Measurements from ENCODE around the gene CHI3L1.

Gene CHI3L1

DNA sequence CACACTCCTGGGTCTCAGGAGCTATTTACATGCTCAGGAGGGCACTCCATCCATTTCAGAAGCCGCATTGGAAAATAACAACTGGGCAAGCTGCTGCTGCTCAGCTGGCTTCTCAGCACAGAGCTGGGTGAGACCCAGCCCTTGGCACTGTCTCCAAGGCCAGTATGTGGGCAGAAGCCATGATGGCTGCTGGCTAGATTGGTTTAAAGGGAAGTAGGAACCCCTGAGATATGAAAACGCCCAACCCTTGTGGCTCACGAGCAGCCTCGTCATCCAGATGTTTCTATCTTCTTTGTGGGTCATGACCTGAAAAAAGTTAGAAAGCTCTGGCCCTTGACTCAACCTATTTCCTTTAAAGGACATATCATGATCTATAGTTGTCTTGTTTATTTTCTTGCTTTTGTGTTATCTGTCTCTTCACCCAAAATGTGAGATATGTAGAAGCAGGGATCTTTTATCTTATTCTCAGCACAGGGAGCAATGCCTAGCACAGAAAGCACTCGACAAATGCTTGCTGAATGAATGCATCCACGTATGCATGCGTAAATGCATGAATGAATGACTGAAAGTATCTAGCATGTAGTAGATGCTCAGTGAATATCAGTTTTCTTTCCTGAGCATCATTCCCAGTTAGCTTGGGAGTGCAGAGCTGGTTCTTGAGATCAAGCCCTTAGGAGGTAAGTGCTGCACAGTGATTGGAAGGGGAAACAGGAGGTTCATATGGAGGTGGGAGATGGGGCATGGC, 22.4 kb downstream of the CHI3L1 start:
- Histone ChIP-seq H3K4me1 (ENCODE audit: insufficient read depth, low read length) (no peaks in the 10 kb centered on the region), H3K36me3 (ENCODE audit: insufficient read depth, low read length) (no peaks in the 10 kb centered on the region), H3K9me3 (ENCODE audit: control insufficient read depth, insufficient read depth, low read length) (no peaks in the 10 kb centered on the region), H3K9ac (ENCODE audit: low read depth, low read length) (no peak overlapping the region)

DNA sequence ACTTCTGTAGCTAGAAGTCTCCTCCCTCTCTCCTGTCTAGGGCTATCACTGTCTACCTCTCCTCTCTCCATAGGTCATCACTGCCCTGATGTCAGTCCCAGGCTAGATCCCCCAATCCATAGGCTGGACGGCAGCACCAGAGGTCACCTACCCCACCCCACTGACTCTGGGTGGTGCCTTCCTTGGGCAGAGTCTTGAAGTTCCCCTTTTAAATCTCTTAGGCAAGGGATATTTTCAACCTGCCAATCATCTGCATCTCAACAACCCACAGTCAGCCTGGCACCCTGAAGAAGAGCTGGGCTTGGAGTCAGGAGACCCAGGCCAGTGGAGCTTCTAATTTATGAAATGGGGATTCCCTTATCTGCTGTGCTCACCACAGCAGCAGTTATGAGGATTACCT, 24.1 kb downstream of the CHI3L1 start:
- H3K9me3 ChIP-seq (ENCODE audit: control insufficient read depth, insufficient read depth, low read length) = peaks cover 2% of the 10 kb centered on the region; the same call in 1 of the 2 replicates
- H3K36me3 ChIP-seq (ENCODE audit: insufficient read depth, low read length) = no peaks in the 10 kb centered on the region
- H3K9ac ChIP-seq (ENCODE audit: low read depth, low read length) = no peak overlapping the region
- no peaks in the 10 kb centered on the region for H3K4me1 ChIP-seq (ENCODE audit: insufficient read depth, low read length)

- no peak overlapping the region for H3K9ac ChIP-seq (ENCODE audit: low read depth, low read length)
- no peaks in the 10 kb centered on the region for H3K36me3 ChIP-seq (ENCODE audit: insufficient read depth, low read length)
- peaks cover 2% of the 10 kb centered on the region; the same call in 1 of the 2 replicates for H3K9me3 ChIP-seq (ENCODE audit: control insufficient read depth, insufficient read depth, low read length)
- H3K4me1 ChIP-seq (ENCODE audit: insufficient read depth, low read length) = no peaks in the 10 kb centered on the region
Measured at GRCh38 chr1:203161703-203162102, 24.8 kb downstream of the CHI3L1 start.

- H3K4me1 ChIP-seq (ENCODE audit: insufficient read depth, low read length) = no peaks in the 10 kb centered on the region
- no peak overlapping the region for H3K9ac ChIP-seq (ENCODE audit: low read depth, low read length)
- H3K36me3 ChIP-seq (ENCODE audit: insufficient read depth, low read length) = no peaks in the 10 kb centered on the region
- peaks cover 2% of the 10 kb centered on the region; the same call in 1 of the 2 replicates for H3K9me3 ChIP-seq (ENCODE audit: control insufficient read depth, insufficient read depth, low read length)
Measured at GRCh38 chr1:203161175-203161574, 25.3 kb downstream of the CHI3L1 start.

DNA sequence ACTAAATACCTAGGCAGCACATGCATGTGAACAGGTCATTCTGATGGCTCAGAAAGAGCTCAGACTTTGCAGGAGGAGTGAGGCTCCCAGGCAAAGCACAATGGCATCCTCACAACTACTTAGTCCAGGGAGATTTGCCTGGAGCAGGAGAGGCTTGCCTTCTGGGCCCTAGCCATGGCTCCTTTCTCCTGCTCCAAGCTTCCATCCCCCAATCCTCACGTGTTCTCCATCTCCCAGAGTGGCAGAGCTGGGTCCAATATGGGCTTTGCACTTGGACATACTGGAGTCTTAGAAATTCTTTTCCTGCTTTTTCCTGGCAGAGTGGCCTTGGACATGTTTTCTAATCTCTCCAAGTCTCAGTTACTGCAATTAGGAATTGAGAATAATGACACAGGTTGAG, 26.7 kb downstream of the CHI3L1 start:
- H3K9me3 ChIP-seq (ENCODE audit: control insufficient read depth, insufficient read depth, low read length) = peaks cover 2% of the 10 kb centered on the region; the same call in 1 of the 2 replicates
- no peaks in the 10 kb centered on the region for H3K36me3 ChIP-seq (ENCODE audit: insufficient read depth, low read length)
- H3K9ac ChIP-seq (ENCODE audit: low read depth, low read length) = no peak overlapping the region
- no peaks in the 10 kb centered on the region; the same call in 1 of the 2 replicates for H3K4me1 ChIP-seq (ENCODE audit: insufficient read depth, low read length)

GRCh38 chr1:203158960-203159665, 27.4 kb downstream of the CHI3L1 start:
- Histone ChIP-seq H3K4me1 (ENCODE audit: insufficient read depth, low read length) (peaks cover 7% of the 10 kb centered on the region), H3K9ac (ENCODE audit: low read depth, low read length) (no peak overlapping the region), H3K9me3 (ENCODE audit: control insufficient read depth, insufficient read depth, low read length) (peaks cover 2% of the 10 kb centered on the region; the same call in 1 of the 2 replicates), H3K36me3 (ENCODE audit: insufficient read depth, low read length) (no peaks in the 10 kb centered on the region)

DNA sequence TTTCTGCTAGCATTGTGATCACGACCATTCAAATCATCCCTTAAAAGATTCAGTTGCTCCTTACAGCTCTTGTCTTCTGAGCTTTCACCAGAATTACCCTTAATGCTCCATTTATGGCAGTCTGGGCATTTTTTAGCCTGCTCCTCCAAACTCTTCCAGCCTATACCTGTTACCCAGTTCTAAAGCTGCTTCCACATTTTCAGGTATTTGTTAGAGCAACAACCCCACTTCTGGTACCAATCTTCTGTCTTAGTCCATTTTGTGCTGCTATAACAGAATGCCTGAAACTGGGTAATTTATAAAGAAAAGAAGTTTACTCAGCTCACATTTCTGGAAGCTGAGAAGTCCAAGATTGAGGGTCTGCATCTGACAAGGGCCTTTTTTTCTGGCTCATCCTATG, 28.1 kb downstream of the CHI3L1 start:
- H3K9me3 ChIP-seq (ENCODE audit: control insufficient read depth, insufficient read depth, low read length) = peaks cover 2% of the 10 kb centered on the region; the same call in 1 of the 2 replicates
- H3K4me1 ChIP-seq (ENCODE audit: insufficient read depth, low read length) = peaks cover 14% of the 10 kb centered on the region
- H3K9ac ChIP-seq (ENCODE audit: low read depth, low read length) = no peak overlapping the region
- no peaks in the 10 kb centered on the region for H3K36me3 ChIP-seq (ENCODE audit: insufficient read depth, low read length)

DNA sequence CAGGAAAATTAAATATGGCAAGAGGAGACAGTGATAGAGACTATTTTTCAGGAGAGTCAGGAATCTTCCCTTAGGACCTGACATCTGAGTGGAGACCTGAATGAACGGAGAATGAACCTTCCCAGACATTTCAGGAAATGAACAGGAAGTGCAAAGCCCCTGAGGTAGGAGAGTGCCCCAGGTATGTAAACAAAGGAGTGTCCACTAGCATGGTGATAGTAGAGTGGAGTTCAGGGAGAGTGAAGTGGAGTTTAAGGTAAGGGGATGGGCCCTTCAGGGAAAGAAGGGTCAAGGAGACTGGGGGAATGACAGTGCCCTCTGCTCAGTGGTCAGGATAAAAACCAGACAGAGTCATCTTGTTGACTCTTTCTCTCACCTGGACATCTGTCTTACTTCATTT, 30.2 kb downstream of the CHI3L1 start:
- H3K36me3 ChIP-seq (ENCODE audit: insufficient read depth, low read length) = no peaks in the 10 kb centered on the region
- H3K9ac ChIP-seq (ENCODE audit: low read depth, low read length) = no peak overlapping the region
- peaks cover 2% of the 10 kb centered on the region; the same call in 1 of the 2 replicates for H3K9me3 ChIP-seq (ENCODE audit: control insufficient read depth, insufficient read depth, low read length)
- peaks cover 35% of the 10 kb centered on the region for H3K4me1 ChIP-seq (ENCODE audit: insufficient read depth, low read length)

DNA sequence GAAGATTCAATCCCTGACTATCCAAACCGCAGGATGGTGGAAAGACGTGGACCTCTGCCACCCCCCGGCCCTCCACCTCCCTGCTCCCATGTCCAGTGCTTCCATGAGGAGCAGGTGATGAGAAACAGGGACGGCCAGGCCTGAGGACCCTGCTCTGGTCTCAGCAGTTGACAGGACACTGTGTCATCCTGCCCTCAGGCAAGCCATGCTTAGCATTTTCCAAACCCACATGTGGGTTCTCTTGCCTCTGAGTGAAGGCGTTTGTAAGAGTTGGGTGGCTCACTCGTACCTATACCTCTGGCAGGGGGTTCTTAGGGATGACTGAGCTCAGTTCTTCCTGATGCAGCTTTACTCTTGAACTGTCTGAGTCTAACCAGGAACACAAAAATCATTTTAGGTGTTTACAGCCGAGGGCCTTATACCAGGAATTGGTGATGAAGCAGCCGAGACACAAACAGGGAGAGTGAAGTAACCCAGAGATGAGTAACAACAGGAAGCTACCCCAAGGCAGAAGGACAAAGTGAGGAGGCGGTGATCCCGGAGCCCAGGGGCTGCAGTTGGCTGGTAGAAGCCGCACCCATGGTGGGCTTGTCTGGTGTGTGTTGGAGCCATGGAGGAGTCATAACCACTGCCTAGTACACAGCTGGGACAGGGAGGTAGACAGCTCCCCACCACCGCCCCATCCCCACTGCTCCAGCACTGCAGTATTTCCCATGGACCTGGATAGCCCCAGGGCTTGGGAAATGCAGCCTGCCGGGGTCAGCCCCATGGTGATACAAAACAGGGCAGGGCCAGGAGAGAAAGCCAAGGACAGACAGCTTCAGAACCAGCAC, 32.3 kb downstream of the CHI3L1 start:
- Histone ChIP-seq H3K9ac (ENCODE audit: low read depth, low read length) (no peak overlapping the region), H3K4me1 (ENCODE audit: insufficient read depth, low read length) (peaks cover 52% of the 10 kb centered on the region), H3K36me3 (ENCODE audit: insufficient read depth, low read length) (no peaks in the 10 kb centered on the region), H3K9me3 (ENCODE audit: control insufficient read depth, insufficient read depth, low read length) (peaks cover 2% of the 10 kb centered on the region; the same call in 1 of the 2 replicates)

DNA sequence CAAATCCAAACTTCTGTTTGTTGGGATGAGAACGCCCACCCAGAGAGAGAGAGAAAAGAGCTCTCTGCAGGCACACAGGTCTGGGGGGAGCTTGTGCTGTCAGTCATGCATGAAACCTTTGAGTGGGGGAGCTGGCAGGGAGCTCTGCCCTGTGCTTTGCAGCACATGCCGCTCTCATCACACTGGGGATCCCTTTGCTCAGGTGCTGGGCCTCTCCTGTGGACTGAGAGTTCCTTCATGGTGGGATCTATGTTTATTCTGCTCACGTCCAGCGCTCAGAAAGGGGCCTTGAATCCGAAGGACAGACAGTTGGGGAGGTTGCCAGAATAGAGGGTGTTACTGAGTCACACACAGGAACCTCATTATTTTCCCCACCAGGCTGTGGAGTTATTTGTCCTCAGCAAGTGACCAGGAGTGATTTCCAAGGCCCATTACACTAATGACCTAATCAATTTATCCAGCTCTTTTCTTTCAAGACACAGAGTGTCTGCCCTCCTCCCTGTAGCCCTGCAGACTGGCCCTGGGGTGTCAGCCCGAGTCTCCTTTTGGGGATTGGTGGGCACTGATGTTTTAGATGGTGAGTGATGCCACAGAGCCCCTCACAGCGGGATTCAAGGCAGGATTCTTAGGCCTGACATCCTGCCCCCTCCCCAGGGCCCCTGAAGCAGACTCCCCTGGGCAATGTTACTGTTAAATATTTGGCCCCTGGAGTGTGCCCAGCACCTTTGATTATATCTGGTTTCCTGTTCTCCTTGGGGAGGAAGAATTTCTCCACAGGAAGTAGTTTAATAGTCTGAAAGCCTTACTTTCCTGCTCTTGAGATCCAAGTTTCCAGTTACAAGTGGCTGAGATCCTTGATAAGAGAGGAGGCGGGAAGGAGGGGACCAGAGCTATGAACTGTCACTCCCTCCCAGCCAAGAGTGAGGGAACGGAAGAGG, 33.2 kb downstream of the CHI3L1 start:
- Histone ChIP-seq H3K36me3 (ENCODE audit: insufficient read depth, low read length) (no peaks in the 10 kb centered on the region), H3K9me3 (ENCODE audit: control insufficient read depth, insufficient read depth, low read length) (peaks cover 2% of the 10 kb centered on the region; the same call in 1 of the 2 replicates), H3K4me1 (ENCODE audit: insufficient read depth, low read length) (peaks cover 57% of the 10 kb centered on the region), H3K9ac (ENCODE audit: low read depth, low read length) (0 out of 2 replicates have a peak overlapping the region, but pooled peaks have one; percentile 2)

DNA sequence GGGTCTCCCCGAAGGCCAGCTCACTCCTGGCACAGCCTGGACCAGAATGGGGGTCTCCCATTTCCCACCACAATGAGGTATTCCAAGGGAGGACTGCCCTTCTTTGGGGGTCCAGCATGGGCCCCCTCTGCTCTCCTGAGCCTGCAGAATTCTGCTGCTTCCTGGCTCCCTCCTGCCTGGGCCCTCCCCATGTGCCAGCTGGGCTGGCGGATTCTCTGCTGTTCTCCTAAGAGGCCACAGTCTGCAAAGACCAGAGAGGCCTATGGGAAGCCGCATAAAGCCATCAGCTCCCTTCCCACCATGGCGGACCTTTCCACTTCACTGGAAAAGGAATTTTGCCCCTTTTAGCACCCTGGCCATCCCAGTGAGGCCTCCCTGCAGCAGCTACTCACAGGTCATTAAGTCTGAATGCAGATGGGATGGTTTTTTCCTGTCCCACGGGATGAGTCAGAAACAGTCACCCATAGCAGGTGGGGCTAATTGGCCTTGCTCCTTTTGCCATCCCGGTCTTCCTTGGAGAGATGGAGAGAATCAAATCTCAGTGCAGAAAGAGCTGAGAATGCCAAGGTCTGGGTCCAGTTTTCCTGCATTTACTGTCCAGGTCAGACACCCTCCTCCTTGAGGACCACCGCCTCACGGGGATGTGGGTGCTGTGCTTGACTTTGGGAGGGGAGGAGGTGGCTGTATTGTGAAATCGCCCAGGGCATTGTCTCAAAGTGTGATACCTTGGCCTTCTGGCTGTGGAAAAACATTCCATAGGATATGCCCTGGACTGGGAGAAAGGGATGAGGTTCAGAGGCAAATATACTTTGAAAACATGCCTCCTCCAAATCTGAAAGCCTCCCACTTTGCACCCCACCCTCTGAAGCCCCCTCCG, 34.1 kb downstream of the CHI3L1 start:
- Histone ChIP-seq H3K9ac (ENCODE audit: low read depth, low read length) (0 out of 2 replicates have a peak overlapping the region, but pooled peaks have one; percentile 2), H3K4me1 (ENCODE audit: insufficient read depth, low read length) (peaks cover 66% of the 10 kb centered on the region), H3K36me3 (ENCODE audit: insufficient read depth, low read length) (no peaks in the 10 kb centered on the region), H3K9me3 (ENCODE audit: control insufficient read depth, insufficient read depth, low read length) (no peaks in the 10 kb centered on the region)

- Histone ChIP-seq H3K9me3 (ENCODE audit: control insufficient read depth, insufficient read depth, low read length) (no peaks in the 10 kb centered on the region), H3K36me3 (ENCODE audit: insufficient read depth, low read length) (no peaks in the 10 kb centered on the region), H3K9ac (ENCODE audit: low read depth, low read length) (no peak overlapping the region), H3K4me1 (ENCODE audit: insufficient read depth, low read length) (peaks cover 74% of the 10 kb centered on the region)
Measured at GRCh38 chr1:203151362-203152157, 34.9 kb downstream of the CHI3L1 start.

Measured in ES-I3 (cell line).